Upper lobe of left lung (tissue), 6 donors: ENCODE results near the gene CUTC. TPM values are rescaled to one million over a fixed set of nuclear protein-coding genes. Genes with fewer than 3 reads are reported as not detected.
A peak's percentile ranks its signal among the peaks of the same experiment; 100 is the strongest.

ENCODE experiments used
- ATAC-seq, 2 donors: fragments of 200-7000 bp; cut with Tn5 transposase; one replicate each; pipeline ENCODE4 v1.9.1; 2022; ENCODE audit warnings: mild to moderate bottlenecking in 2 of 2, moderate library complexity in 2 of 2; ENCODE audit not compliant: low FRiP score in 2 of 2
- DNase-seq, 2 donors: peaks; one replicate each; pipeline ENCODE4 v3.0.0-alpha.2; 2019 to 2020
- H3K27ac ChIP-seq, 4 donors: fragments of 200-600 bp; sonication (generic); one replicate each; pipeline ENCODE4 v1.5.1; 2016 to 2019
- H3K27me3 ChIP-seq, 4 donors: fragments of 200-600 bp; sonication (generic); one replicate each; pipeline ENCODE4 v1.5.1; 2017 to 2019
- H3K36me3 ChIP-seq, 4 donors: fragments of 200-600 bp; sonication (generic); one replicate each; pipeline ENCODE4 v1.5.1; 2016 to 2019
- H3K4me1 ChIP-seq, 4 donors: fragments of 200-600 bp; sonication (generic); one replicate each; pipeline ENCODE4 v1.5.1; 2018 to 2019
- H3K4me3 ChIP-seq, 4 donors: fragments of 200-600 bp; sonication (generic); one replicate each; pipeline ENCODE4 v1.5.1; 2017 to 2019; ENCODE audit warnings: mild to moderate bottlenecking in 2 of 4, moderate library complexity in 1 of 4
- H3K9me3 ChIP-seq, 4 donors: fragments of 200-600 bp; sonication (generic); one replicate each; pipeline ENCODE4 v1.5.1; 2018 to 2019
- EP300 ChIP-seq, 4 donors: sonication (generic); formaldehyde crosslinking; IDR thresholded peaks; one replicate each; pipeline ENCODE4 v1.5.1; 2017; ENCODE audit warnings: antibody characterized with exemption in 4 of 4, control low read depth in 2 of 4
- POLR2A ChIP-seq, 4 donors: fragments of 450-650 bp; IDR thresholded peaks; one replicate each; pipeline ENCODE4 v1.5.1; 2016 to 2017; ENCODE audit warnings: antibody characterized with exemption in 4 of 4, mild to moderate bottlenecking in 2 of 4
- POLR2AphosphoS5 ChIP-seq, 2 donors: sonication (generic); formaldehyde crosslinking; IDR thresholded peaks; one replicate each; pipeline ENCODE4 v1.5.1; 2017; ENCODE audit warnings: antibody characterized with exemption in 2 of 2
- WGBS, 2 donors: methylation state at CpG; one replicate each; pipeline ENCODE4 v1.1.5; 2017 to 2018; 5-methylcytosine and 5-hydroxymethylcytosine counted together
- total RNA-seq, 6 donors: library from RNA; depleted of rRNA in 4 of 6; stranded (reverse); fragments of >200 nt in 4 of 6; gene quantifications; one replicate each; pipeline versions ENCODE4 v1.1.0 to v1.2.1, GENCODE V29; 2016 to 2021
- TF ChIP-seq, protein P1 (sequence below), 6 experiments: fragments of 450-650 bp in 4 of 6; fragments of 200-600 bp in 2 of 6; sonication (generic) in 2 of 6; IDR thresholded peaks; one replicate each; pipeline ENCODE4 v1.5.1; 2016 to 2019; ENCODE audit warnings: antibody characterized with exemption in 6 of 6
- donor health status: DM: no; HTN: no; CAD: no; lungs with moderate emphysema.
- donor health status: DM: no; HTN: yes; CAD: no; lungs with severe emphysema.

Gene CUTC
- total RNA-seq, 6 donors from 2014 or later = 10.7 to 35.6 (median 15.8) TPM

DNA sequence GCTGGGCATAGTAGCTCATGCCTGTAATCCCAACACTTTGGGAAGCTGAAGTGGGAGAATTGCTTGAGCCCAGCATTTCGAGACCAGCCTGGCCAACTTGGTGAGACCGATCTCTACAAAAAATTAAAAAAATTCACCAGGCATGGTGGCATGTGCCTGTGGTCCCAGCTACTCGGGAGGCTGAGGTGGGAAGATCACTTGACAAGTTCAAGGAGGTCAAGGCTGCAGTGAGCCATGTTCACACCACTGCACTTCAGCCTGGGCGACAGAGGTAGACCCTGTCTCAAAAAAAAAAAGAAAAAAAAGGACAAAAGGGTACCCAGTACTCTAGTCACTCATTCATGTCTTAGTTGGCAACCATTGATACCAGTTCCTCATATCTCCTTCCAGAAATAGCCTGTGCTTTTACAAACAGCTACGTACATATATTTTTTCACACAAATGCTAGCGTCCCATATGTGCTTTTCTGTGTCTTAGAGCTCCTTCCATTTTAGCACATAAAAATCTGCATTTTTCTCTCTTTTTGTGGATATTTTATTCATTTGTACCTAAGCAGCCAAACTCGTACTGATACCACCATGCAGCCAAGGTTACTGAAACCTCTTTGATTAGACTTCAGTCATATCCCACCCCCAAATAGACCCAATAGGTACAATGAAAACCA, 55.9 kb downstream of the CUTC start:
- Histone ChIP-seq H3K27ac (no peak overlapping the region), H3K27me3 (no peaks in the 10 kb centered on the region), H3K9me3 (no peaks in the 10 kb centered on the region), H3K4me1 (no peaks in the 10 kb centered on the region), H3K4me3 (no peak overlapping the region), H3K36me3 (no peaks in the 10 kb centered on the region)
- ATAC-seq = no peak
- TF ChIP-seq EP300 (IDR thresholded peaks at IDR 0.05) (no peak), POLR2AphosphoS5 (IDR thresholded peaks at IDR 0.05) (no peak), POLR2A (IDR thresholded peaks at IDR 0.05) (no peak)
- TF ChIP-seq, protein P1, sequence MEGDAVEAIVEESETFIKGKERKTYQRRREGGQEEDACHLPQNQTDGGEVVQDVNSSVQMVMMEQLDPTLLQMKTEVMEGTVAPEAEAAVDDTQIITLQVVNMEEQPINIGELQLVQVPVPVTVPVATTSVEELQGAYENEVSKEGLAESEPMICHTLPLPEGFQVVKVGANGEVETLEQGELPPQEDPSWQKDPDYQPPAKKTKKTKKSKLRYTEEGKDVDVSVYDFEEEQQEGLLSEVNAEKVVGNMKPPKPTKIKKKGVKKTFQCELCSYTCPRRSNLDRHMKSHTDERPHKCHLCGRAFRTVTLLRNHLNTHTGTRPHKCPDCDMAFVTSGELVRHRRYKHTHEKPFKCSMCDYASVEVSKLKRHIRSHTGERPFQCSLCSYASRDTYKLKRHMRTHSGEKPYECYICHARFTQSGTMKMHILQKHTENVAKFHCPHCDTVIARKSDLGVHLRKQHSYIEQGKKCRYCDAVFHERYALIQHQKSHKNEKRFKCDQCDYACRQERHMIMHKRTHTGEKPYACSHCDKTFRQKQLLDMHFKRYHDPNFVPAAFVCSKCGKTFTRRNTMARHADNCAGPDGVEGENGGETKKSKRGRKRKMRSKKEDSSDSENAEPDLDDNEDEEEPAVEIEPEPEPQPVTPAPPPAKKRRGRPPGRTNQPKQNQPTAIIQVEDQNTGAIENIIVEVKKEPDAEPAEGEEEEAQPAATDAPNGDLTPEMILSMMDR (IDR thresholded peaks at IDR 0.05) = no peak
- WGBS, 2 donors = 81 to 86% methylated on average over 7 of the region's 7 CpGs
- DNase-seq = no peak

DNA sequence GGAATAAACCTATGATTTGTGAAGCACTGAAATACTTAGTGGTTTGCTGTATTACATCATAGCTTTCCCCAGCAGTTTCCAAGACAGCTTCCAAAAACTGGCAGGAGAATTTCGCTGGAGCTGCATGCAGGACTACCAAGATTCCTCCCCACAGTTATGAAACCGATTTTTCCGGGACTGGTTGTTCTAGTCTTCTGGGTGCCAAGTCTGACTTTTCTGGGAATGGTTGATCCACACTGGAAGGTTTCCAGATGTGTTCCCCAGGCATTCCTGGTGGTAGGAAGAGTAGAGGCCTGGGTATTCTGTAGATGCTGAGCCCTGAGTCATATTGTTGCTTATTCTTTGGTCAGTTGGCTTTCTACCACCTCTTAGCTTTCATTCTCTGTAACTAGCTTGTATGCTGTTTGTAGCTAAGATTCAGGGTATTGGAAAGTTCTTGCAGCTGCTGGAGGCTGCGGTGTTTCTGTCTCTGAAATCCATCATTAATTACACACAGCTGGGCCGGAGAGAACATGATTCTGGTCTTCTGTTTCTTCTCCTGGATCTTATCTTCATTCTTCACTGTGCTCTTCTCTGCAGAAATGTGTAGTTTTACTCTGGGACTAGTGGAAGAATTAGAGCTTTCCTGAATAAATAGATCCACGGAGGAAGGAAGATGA, 56.7 kb downstream of the CUTC start:
- H3K27ac ChIP-seq = peak overlapping the region in 3 of 4 donors; percentile 11 to 16 (median 11)
- no peak for DNase-seq
- peak; percentile 64 to 94 for ATAC-seq

DNA sequence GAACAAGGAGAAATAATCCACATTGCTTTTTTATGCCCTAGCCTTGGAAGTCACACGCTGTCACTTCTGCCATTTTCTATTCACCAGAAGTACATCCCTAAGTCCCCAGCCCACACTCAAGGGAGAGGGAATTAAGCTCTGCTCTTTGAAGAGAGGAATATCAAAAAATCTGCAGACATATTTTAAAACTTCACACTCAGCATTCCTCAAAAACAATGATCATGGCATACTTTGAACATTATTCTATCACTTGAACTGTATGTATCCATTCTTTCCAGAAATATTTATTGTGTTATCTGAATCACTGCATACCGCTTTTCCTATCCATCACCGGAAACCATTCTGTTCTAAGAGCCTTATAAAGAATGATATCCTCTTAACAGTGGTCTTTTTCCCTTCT, 59.8 kb downstream of the CUTC start:
- Histone ChIP-seq H3K27me3 (no peaks in the 10 kb centered on the region), H3K27ac (no peak overlapping the region), H3K9me3 (no peaks in the 10 kb centered on the region), H3K4me1 (no peaks in the 10 kb centered on the region), H3K36me3 (no peaks in the 10 kb centered on the region), H3K4me3 (no peak overlapping the region)
- 89 to 99% methylated on average over 3 of the region's 3 CpGs for WGBS, 2 donors
- ATAC-seq (no peak), DNase-seq (no peak)
- TF ChIP-seq, protein P1 (IDR thresholded peaks at IDR 0.05) = no peak

More for the DNA sequence above, 56.7 kb downstream of the CUTC start:
- Histone ChIP-seq H3K9me3 (no peaks in the 10 kb centered on the region), H3K36me3 (no peaks in the 10 kb centered on the region), H3K4me1 (no peaks in the 10 kb centered on the region), H3K4me3 (no peak overlapping the region), H3K27me3 (no peaks in the 10 kb centered on the region)
- TF ChIP-seq POLR2AphosphoS5 (IDR thresholded peaks at IDR 0.05) (peak in 1 of 2 donors; percentile 39), POLR2A (IDR thresholded peaks at IDR 0.05) (no peak), EP300 (IDR thresholded peaks at IDR 0.05) (peak in 1 of 4 donors; percentile 36)
- TF ChIP-seq, protein P1 (IDR thresholded peaks at IDR 0.05) = no peak
- 73 to 79% methylated on average over 6 of the region's 6 CpGs for WGBS, 2 donors

DNA sequence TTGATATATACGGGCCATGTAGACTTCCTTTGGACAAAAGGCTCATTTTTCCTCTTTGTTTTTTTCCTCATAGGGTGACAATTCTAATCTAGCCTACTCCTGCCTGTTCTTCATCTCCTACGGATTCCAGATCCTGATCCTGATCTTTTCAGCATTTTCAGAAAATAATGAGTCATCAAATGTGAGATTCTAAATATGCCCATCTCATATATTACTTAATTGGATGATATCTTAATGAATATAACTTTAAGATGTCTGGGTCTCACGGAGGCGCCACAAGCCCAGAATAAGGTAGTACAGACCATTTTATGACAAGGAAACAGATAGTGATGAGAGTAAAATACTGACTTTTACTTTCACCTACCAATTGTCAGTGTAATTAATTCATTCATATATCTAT, 61.8 kb downstream of the CUTC start:
- 96 to 97% methylated on average over 4 of the region's 4 CpGs for WGBS, 2 donors
- no peak for TF ChIP-seq EP300 (IDR thresholded peaks at IDR 0.05)
- TF ChIP-seq, protein P1 (IDR thresholded peaks at IDR 0.05) = no peak
- TF ChIP-seq POLR2A (IDR thresholded peaks at IDR 0.05) = no peak
- TF ChIP-seq POLR2AphosphoS5 (IDR thresholded peaks at IDR 0.05) = no peak
- H3K4me3 ChIP-seq = no peak overlapping the region
- no peak for ATAC-seq
- no peaks in the 10 kb centered on the region for H3K27me3 ChIP-seq
- DNase-seq = no peak
- no peaks in the 10 kb centered on the region for H3K36me3 ChIP-seq
- H3K4me1 ChIP-seq = no peaks in the 10 kb centered on the region
- H3K27ac ChIP-seq = no peak overlapping the region
- no peaks in the 10 kb centered on the region for H3K9me3 ChIP-seq

DNA sequence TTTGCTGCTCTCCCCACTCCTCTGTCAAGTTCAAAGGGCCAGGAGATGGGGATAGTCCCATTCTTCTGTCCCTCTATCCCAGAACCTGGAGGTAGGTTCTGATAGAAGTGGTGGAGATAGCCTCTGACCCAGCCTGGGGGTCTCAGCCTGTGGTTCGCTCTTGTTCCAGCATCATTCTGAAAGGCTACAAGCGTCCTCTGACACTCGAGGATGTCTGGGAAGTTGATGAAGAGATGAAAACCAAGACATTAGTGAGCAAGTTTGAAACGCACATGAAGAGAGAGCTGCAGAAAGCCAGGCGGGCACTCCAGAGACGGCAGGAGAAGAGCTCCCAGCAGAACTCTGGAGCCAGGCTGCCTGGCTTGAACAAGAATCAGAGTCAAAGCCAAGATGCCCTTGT, 64.9 kb downstream of the CUTC start:
- DNase-seq (no peak), ATAC-seq (no peak)
- H3K27me3 ChIP-seq = no peaks in the 10 kb centered on the region
- H3K27ac ChIP-seq = no peak overlapping the region
- TF ChIP-seq EP300 (IDR thresholded peaks at IDR 0.05) (no peak), POLR2A (IDR thresholded peaks at IDR 0.05) (no peak), POLR2AphosphoS5 (IDR thresholded peaks at IDR 0.05) (no peak)
- TF ChIP-seq, protein P1 (IDR thresholded peaks at IDR 0.05) = no peak
- no peaks in the 10 kb centered on the region for H3K9me3 ChIP-seq
- H3K4me3 ChIP-seq = no peak overlapping the region
- no peaks in the 10 kb centered on the region for H3K4me1 ChIP-seq
- H3K36me3 ChIP-seq = no peaks in the 10 kb centered on the region
- 85 to 94% methylated on average over 6 of the region's 6 CpGs for WGBS, 2 donors
